ENCODE results near the gene NDUFC1. TPM values are rescaled to one million over a fixed set of nuclear protein-coding genes. Genes with fewer than 3 reads are reported as not detected.
A peak's percentile ranks its signal among the peaks of the same experiment; 100 is the strongest.

NDUFC1 gene
- polyA plus RNA-seq, 1 experiment, result 52.9 TPM

GRCh38 chr4:139286186-139286698 lies 16.0 kb downstream of the NDUFC1 start:
- ChIA-PET CTCF (interaction anchor here (2.9 kb wide), 1 partner anchor 10 kb away, joined by 15 read pairs; no protein-coding TSS in a partner anchor), POLR2A (interaction anchor here (0.9 kb wide), 1 partner anchor 9 kb away, joined by 4 read pairs; no protein-coding TSS in a partner anchor)
- H3K27me3 ChIP-seq (ENCODE audit: control insufficient read depth, insufficient read depth, low read length), result no peaks in the 10 kb centered on the region
- H3K27ac ChIP-seq (ENCODE audit: low read depth, low read length), result no peak overlapping the region
- TF ChIP-seq CTCF (IDR thresholded peaks at IDR 0.05; ENCODE audit: low read depth, low read length), result no peak
- DNase-seq (ENCODE audit: low read depth, low spot score), result no peak
- no peaks in the 10 kb centered on the region for H3K9me3 ChIP-seq (ENCODE audit: control insufficient read depth, insufficient read depth, low read length)
- H3K4me3 ChIP-seq (ENCODE audit: low read depth, low read length), result no peak overlapping the region

- H3K27me3 ChIP-seq (ENCODE audit: control insufficient read depth, insufficient read depth, low read length), result no peaks in the 10 kb centered on the region
- CTCF ChIA-PET, result interaction anchor here (0.7 to 4.9 kb wide), 4 partner anchors 13 to 252 kb away, joined by 3 to 44 read pairs (median 11); no protein-coding TSS in a partner anchor
- no peak for DNase-seq (ENCODE audit: low read depth, low spot score)
- no peak for TF ChIP-seq CTCF (IDR thresholded peaks at IDR 0.05; ENCODE audit: low read depth, low read length)
- H3K9me3 ChIP-seq (ENCODE audit: control insufficient read depth, insufficient read depth, low read length), result no peaks in the 10 kb centered on the region
- H3K4me3 ChIP-seq (ENCODE audit: low read depth, low read length), result no peak overlapping the region
- H3K27ac ChIP-seq (ENCODE audit: low read depth, low read length), result no peak overlapping the region
- POLR2A ChIA-PET, result interaction anchor here (0.6 to 2.2 kb wide), 5 partner anchors 13 to 289 kb away, joined by 4 to 11 read pairs (median 5); partner anchors contain the start of gene NAA15
Observed at GRCh38 chr4:139282721-139283075, 19.6 kb downstream of the NDUFC1 start.

GRCh38 chr4:139282065-139282720 lies 20.1 kb downstream of the NDUFC1 start:
- DNase-seq (ENCODE audit: low read depth, low spot score), result no peak
- H3K4me3 ChIP-seq (ENCODE audit: low read depth, low read length), result no peak overlapping the region
- no peak overlapping the region for H3K27ac ChIP-seq (ENCODE audit: low read depth, low read length)
- TF ChIP-seq CTCF (IDR thresholded peaks at IDR 0.05; ENCODE audit: low read depth, low read length), result no peak
- H3K27me3 ChIP-seq (ENCODE audit: control insufficient read depth, insufficient read depth, low read length), result no peaks in the 10 kb centered on the region
- ChIA-PET POLR2A (interaction anchor here (0.6 to 2.2 kb wide), 6 partner anchors 14 to 288 kb away, joined by 4 to 11 read pairs (median 5); partner anchors contain the start of gene NAA15), CTCF (interaction anchor here (0.7 to 4.9 kb wide), 4 partner anchors 13 to 252 kb away, joined by 3 to 44 read pairs (median 11); no protein-coding TSS in a partner anchor)
- H3K9me3 ChIP-seq (ENCODE audit: control insufficient read depth, insufficient read depth, low read length), result no peaks in the 10 kb centered on the region

GRCh38 chr4:139279760-139280620 lies 22.3 kb downstream of the NDUFC1 start, which contains the start of gene MGARP:
TSS of gene MGARP (minus strand) at chr4:139280225. CDS start at chr4:139280158, 67 bp downstream.
- DNase-seq (ENCODE audit: low read depth, low spot score), result no peak
- H3K27ac ChIP-seq (ENCODE audit: low read depth, low read length), result peak within 1 kb of the TSS; percentile 59
- H3K27me3 ChIP-seq (ENCODE audit: control insufficient read depth, insufficient read depth, low read length), result no peaks in the 10 kb centered on the region
- H3K9me3 ChIP-seq (ENCODE audit: control insufficient read depth, insufficient read depth, low read length), result no peaks in the 10 kb centered on the region
- ChIA-PET CTCF (interaction anchor here (0.6 to 4.9 kb wide), 3 partner anchors 16 to 828 kb away, joined by 3 to 44 read pairs (median 3); no protein-coding TSS in a partner anchor), POLR2A (interaction anchor here (0.7 to 1.2 kb wide), 2 partner anchors 21 to 33 kb away, joined by 3 read pairs; partner anchors contain the start of gene NAA15)
- no peak for TF ChIP-seq CTCF (IDR thresholded peaks at IDR 0.05; ENCODE audit: low read depth, low read length)
- H3K4me3 ChIP-seq (ENCODE audit: low read depth, low read length), result peak within 1 kb of the TSS; percentile 69

Measured in AG04450 (cell line).